Osteoblast (primary cell): ENCODE data around the gene FARP1. TPM values are rescaled to one million over a fixed set of nuclear protein-coding genes. Genes with fewer than 3 reads are reported as not detected.

ENCODE experiments used
- DNase-seq: peaks from one replicate; pipeline ENCODE4 v3.0.0; 2011; ENCODE audit warnings: low spot score, mixed read lengths; ENCODE audit not compliant: insufficient read length; ENCODE audit errors: missing footprints
- H2AFZ ChIP-seq: 2 replicates; pipeline ENCODE4 v1.6.0; 2011; ENCODE audit warnings: mild to moderate bottlenecking, low read length
- H3K27ac ChIP-seq: 2 replicates; pipeline ENCODE4 v1.5.1; 2011; ENCODE audit warnings: mild to moderate bottlenecking, low read depth, low read length, moderate library complexity
- H3K27me3 ChIP-seq: 2 replicates; pipeline ENCODE4 v1.6.0; 2012; ENCODE audit warnings: mild to moderate bottlenecking, control low read depth, inconsistent platforms, low read length, moderate library complexity; ENCODE audit not compliant: insufficient read depth
- H3K36me3 ChIP-seq: 2 replicates; pipeline ENCODE4 v1.5.1; 2011; ENCODE audit warnings: mild to moderate bottlenecking, low read length, control low read depth, moderate library complexity; ENCODE audit not compliant: insufficient read depth
- H3K4me1 ChIP-seq: 2 replicates; pipeline ENCODE4 v1.5.1; 2011; ENCODE audit warnings: mild to moderate bottlenecking, low read length, control low read depth, moderate library complexity; ENCODE audit not compliant: insufficient read depth
- H3K4me2 ChIP-seq: 2 replicates; pipeline ENCODE4 v1.6.0; 2011; ENCODE audit warnings: mild to moderate bottlenecking, low read length; ENCODE audit not compliant: insufficient read depth
- H3K4me3 ChIP-seq: fragments of 200-600 bp; sonication (generic); 3 replicates; pipeline ENCODE4 v1.5.1; 2012; ENCODE audit warnings: mild to moderate bottlenecking, low read length, inconsistent platforms; ENCODE audit not compliant: insufficient read depth
- H3K79me2 ChIP-seq: 2 replicates; pipeline ENCODE4 v1.6.0; 2012; ENCODE audit warnings: mild to moderate bottlenecking, low read length, control low read depth, inconsistent platforms; ENCODE audit not compliant: insufficient read depth
- H3K9me3 ChIP-seq: 2 replicates; pipeline ENCODE4 v1.5.1; 2011; ENCODE audit warnings: low read depth, low read length, control low read depth
- H4K20me1 ChIP-seq: 2 replicates; pipeline ENCODE4 v1.6.0; 2012; ENCODE audit warnings: mild to moderate bottlenecking, low read length, control low read depth; ENCODE audit not compliant: insufficient read depth
- total RNA-seq: library from RNA; depleted of rRNA; stranded (reverse); fragments of >200 nt; gene quantifications from 2 replicates; pipeline ENCODE4 v1.2.3, GENCODE V29; 2012
- TF ChIP-seq, protein P1 (sequence below): IDR thresholded peaks from 2 replicates; pipeline ENCODE4 v1.5.1; 2011; ENCODE audit warnings: mild to moderate bottlenecking, low read depth, low read length, moderate library complexity; ENCODE audit errors: extremely low read depth

FARP1 gene
- total RNA-seq, 1 donor: 36.2 TPM

DNA sequence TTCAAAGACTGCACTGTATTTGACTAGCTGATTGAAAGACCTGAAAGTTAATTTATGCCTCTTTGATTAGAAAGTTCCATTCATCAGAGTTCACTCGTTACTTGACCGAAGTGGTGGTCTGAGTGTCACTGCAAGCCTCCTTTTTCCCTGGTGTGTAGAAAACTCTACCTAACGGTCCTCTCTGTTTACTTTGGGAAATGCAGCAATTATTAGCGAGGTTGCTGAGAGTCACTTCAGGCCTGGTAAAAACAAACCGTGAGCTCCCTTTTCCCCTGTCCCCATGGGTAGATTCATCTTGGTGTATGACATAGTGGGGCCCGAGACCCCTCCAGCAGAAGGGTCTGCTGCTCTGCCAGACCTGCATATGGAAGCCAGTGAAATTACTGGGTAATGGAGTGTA lies 161.0 kb downstream of the FARP1 start:
- H3K79me2 ChIP-seq: peaks cover 57% of the 10 kb centered on the region
- H3K27ac ChIP-seq: no peak overlapping the region
- TF ChIP-seq, protein P1, sequence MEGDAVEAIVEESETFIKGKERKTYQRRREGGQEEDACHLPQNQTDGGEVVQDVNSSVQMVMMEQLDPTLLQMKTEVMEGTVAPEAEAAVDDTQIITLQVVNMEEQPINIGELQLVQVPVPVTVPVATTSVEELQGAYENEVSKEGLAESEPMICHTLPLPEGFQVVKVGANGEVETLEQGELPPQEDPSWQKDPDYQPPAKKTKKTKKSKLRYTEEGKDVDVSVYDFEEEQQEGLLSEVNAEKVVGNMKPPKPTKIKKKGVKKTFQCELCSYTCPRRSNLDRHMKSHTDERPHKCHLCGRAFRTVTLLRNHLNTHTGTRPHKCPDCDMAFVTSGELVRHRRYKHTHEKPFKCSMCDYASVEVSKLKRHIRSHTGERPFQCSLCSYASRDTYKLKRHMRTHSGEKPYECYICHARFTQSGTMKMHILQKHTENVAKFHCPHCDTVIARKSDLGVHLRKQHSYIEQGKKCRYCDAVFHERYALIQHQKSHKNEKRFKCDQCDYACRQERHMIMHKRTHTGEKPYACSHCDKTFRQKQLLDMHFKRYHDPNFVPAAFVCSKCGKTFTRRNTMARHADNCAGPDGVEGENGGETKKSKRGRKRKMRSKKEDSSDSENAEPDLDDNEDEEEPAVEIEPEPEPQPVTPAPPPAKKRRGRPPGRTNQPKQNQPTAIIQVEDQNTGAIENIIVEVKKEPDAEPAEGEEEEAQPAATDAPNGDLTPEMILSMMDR: no peak

DNA sequence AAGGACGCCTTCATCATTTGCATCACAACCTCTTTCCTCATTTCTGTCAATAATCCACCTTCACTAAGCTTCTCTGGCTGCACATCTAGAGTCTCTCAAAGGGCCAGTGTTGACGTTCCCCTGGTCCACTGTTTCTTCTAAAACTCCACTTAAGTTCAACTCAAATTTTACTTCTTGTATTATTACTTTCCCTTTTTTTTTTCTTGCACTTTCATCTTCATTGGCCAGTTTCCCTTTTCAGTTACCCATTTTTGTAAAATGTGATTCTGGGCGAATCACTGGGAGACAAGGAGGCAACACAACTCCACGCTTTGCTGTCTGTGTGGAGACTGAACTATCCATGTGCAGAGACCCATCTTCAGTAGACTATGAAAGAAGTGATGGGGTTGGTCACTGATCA lies 162.8 kb downstream of the FARP1 start:
- Histone ChIP-seq H3K4me2 (no peak overlapping the region), H3K27ac (no peak overlapping the region), H3K79me2 (peaks cover 50% of the 10 kb centered on the region), H4K20me1 (peaks cover 26% of the 10 kb centered on the region), H3K36me3 (no peaks in the 10 kb centered on the region), H3K4me1 (peaks cover 9% of the 10 kb centered on the region), H3K4me3 (no peak overlapping the region), H2AFZ (no peak overlapping the region), H3K9me3 (no peaks in the 10 kb centered on the region), H3K27me3 (no peaks in the 10 kb centered on the region)
- no peak for DNase-seq
- TF ChIP-seq, protein P1: no peak

More for the DNA sequence above, 161.0 kb downstream of the FARP1 start:
- Histone ChIP-seq H4K20me1 (peaks cover 35% of the 10 kb centered on the region), H3K27me3 (no peaks in the 10 kb centered on the region), H3K4me1 (peaks cover 18% of the 10 kb centered on the region), H3K4me3 (no peak overlapping the region), H3K4me2 (no peak overlapping the region), H3K36me3 (no peaks in the 10 kb centered on the region), H3K9me3 (no peaks in the 10 kb centered on the region), H2AFZ (no peak overlapping the region)
- DNase-seq: no peak

DNA sequence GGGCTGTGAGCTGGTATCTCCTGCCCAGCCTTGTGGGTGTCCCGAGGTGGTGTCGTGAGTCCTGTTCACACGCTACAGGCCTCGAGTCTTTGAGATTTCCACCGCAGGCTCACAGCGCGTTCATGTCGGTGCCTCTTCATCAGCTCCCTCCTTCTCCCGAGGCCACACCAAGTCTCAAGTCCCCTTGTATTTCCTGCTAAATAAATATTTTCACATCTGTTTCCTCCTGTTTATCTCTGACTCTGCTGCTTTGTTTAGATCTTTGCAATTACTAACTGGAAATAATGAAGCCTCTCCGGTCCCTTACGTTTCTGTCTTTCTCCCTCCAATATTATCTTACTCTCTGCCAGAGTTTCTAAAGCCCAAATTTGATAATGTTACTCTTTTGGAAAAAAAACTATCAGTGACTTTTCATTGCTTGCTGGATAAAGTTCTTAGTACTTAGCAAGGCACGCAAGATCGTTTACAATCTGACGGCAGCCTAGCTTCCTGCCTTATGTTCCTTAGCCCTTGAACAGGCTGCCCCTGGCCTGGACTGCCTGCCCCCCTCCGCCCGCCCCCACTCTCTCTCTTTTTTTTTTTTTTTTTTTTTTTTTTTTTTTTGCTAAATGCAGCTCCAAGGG lies 164.7 kb downstream of the FARP1 start:
- H3K79me2 ChIP-seq: peaks cover 41% of the 10 kb centered on the region
- H3K4me3 ChIP-seq: no peak overlapping the region
- DNase-seq: no peak
- H2AFZ ChIP-seq: no peak overlapping the region
- no peak overlapping the region for H3K27ac ChIP-seq
- peaks cover 12% of the 10 kb centered on the region for H4K20me1 ChIP-seq
- TF ChIP-seq, protein P1: no peak
- no peak overlapping the region for H3K4me2 ChIP-seq
- no peaks in the 10 kb centered on the region for H3K27me3 ChIP-seq
- H3K9me3 ChIP-seq: no peaks in the 10 kb centered on the region
- H3K36me3 ChIP-seq: no peaks in the 10 kb centered on the region
- H3K4me1 ChIP-seq: no peaks in the 10 kb centered on the region

DNA sequence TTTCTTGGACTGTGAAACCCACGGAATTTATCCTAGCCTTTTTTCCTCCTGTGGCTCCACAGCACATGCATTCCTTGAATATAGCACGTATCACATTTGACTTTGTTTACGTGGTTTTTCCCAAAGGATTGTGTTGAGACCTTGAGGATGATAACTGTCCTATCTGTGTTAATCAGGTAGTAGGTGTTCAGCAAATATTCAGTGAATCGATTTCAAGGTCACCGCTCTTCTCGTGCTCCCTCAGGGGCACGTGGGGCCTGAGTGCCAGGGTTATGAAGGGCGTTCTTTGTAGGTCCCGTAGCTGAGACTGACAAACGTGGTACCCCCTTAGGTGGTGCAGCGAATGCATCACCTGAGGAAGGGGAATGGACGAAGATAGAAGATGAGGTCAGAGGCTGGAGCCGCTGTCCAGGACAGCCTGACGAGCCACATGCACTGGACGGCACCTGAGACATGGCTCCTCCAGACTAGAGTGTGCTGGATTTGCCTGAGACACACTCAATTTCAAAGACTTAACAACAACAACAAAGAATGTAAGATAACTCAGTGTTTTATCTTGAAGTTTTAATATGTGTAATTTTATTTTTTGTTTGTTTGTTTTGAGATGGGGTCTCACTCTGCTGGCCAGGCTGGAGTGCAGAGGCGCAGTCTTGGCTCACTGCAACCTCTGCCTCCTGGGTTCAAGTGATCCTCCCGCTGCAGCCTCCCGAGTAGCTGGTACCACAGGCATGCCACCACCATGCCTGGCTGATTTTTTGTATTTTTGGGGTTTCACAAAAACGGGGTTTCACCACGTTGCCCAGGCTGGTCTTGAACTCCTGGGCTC lies 165.4 kb downstream of the FARP1 start:
- H3K9me3 ChIP-seq: no peaks in the 10 kb centered on the region
- no peak overlapping the region for H3K4me3 ChIP-seq
- H2AFZ ChIP-seq: no peak overlapping the region
- H3K4me2 ChIP-seq: no peak overlapping the region
- no peaks in the 10 kb centered on the region for H3K4me1 ChIP-seq
- peaks cover 12% of the 10 kb centered on the region for H4K20me1 ChIP-seq
- no peak overlapping the region for H3K27ac ChIP-seq
- H3K27me3 ChIP-seq: no peaks in the 10 kb centered on the region
- DNase-seq: no peak
- peaks cover 33% of the 10 kb centered on the region for H3K79me2 ChIP-seq
- no peaks in the 10 kb centered on the region for H3K36me3 ChIP-seq
- TF ChIP-seq, protein P1: no peak
